Measurements from ENCODE around the gene ARID3B. TPM values are rescaled to one million over a fixed set of nuclear protein-coding genes. Genes with fewer than 3 reads are reported as not detected.
A peak's percentile ranks its signal among the peaks of the same experiment; 100 is the strongest.

The ARID3B gene
- total and polyA plus RNA-seq, 2 of the 13 experiments (the other 11 are each of a cell fraction or from before 2014, with no cell fraction given), result 5.3 to 12.8 TPM

GRCh38 chr15:74540761-74541493, at the start of gene ARID3B (continued):
- TF ChIP-seq MEIS2 (CRISPR knock-in tag; IDR thresholded peaks at IDR 0.05) (no peak), NFYB (CRISPR knock-in tag; IDR thresholded peaks at IDR 0.05) (peak; percentile 89), HDAC1 (CRISPR knock-in tag; IDR thresholded peaks at IDR 0.05) (peak; percentile 92), ZNF556 (CRISPR knock-in tag; IDR thresholded peaks at IDR 0.05; ENCODE audit: borderline replicate concordance) (peak; percentile 42; the same call in 1 of the 2 replicates), ZNF563 (CRISPR knock-in tag; IDR thresholded peaks at IDR 0.05) (peak; percentile 63), EZH2 (conservative IDR thresholded peaks at IDR 0.05; ENCODE audit: low read depth, low read length) (no peak), ZNF335 (CRISPR knock-in tag; IDR thresholded peaks at IDR 0.05) (no peak), ETV5 (CRISPR knock-in tag; IDR thresholded peaks at IDR 0.05; ENCODE audit: borderline replicate concordance) (peak; percentile 60; the same call in 1 of the 2 replicates), SMAD1 (CRISPR knock-in tag; IDR thresholded peaks at IDR 0.05; ENCODE audit: borderline replicate concordance, low read depth) (no peak), NONO (IDR thresholded peaks at IDR 0.05) (no peak), NONO (CRISPR knock-in tag; conservative IDR thresholded peaks at IDR 0.05) (no peak), ZNF761 (CRISPR knock-in tag; conservative IDR thresholded peaks at IDR 0.05) (no peak), ZNF768 (CRISPR knock-in tag; IDR thresholded peaks at IDR 0.05) (no peak; the same call in none of the 2 replicates), ZBTB44 (CRISPR knock-in tag; IDR thresholded peaks at IDR 0.05) (no peak), MAFF (IDR thresholded peaks at IDR 0.05; ENCODE audit: low read depth, low read length) (no peak), KDM2A (CRISPR knock-in tag; IDR thresholded peaks at IDR 0.05; ENCODE audit: borderline replicate concordance, low read depth) (peak; percentile 51; the same call in 1 of the 2 replicates), GTF3A (CRISPR knock-in tag; conservative IDR thresholded peaks at IDR 0.05) (no peak), KAT8 (CRISPR knock-in tag; IDR thresholded peaks at IDR 0.05) (peak; percentile 91), ADNP (CRISPR knock-in tag; IDR thresholded peaks at IDR 0.05) (no peak), ZNF790 (CRISPR knock-in tag; IDR thresholded peaks at IDR 0.05; ENCODE audit: borderline replicate concordance) (no peak), ZNF142 (CRISPR knock-in tag; IDR thresholded peaks at IDR 0.05) (peak; percentile 30; the same call in 1 of the 2 replicates), ZNF564 (CRISPR knock-in tag; IDR thresholded peaks at IDR 0.05) (0 out of 2 replicates have a peak, but pooled peaks have one; percentile 26), ZNF296 (CRISPR knock-in tag; conservative IDR thresholded peaks at IDR 0.05) (no peak), ZNF468 (CRISPR knock-in tag; IDR thresholded peaks at IDR 0.05) (no peak), ZBTB7B (CRISPR knock-in tag; IDR thresholded peaks at IDR 0.05) (0 out of 2 replicates have a peak, but pooled peaks have one; percentile 10)

Measured in HepG2 (cell line).